OCI-LY7 (cell line): Measurements from ENCODE around the gene PMM2. TPM values are rescaled to one million over a fixed set of nuclear protein-coding genes. Genes with fewer than 3 reads are reported as not detected.

Experiments used
- BruUV-seq: library from RNA; stranded (reverse); fragments of 400-500 nt; replicated peaks from 2 replicates; lab custom pipeline; 2021; lab: Mats Ljungman, UMichigan
- CTCF ChIA-PET: fragments of 300-600 bp; sonication (Branson Sonifier 250); formaldehyde crosslinking; loops from one replicate; lab custom pipeline; 2022; ENCODE audit warnings: antibody characterized with exemption; ENCODE audit not compliant: unreplicated experiment; lab: Charles Lee
- POLR2A ChIA-PET: fragments of 300-600 bp; sonication (Branson Sonifier 250); formaldehyde crosslinking; loops from one replicate; lab custom pipeline; 2022; ENCODE audit warnings: antibody characterized with exemption; lab: Charles Lee
- DNase-seq: peaks from one replicate; pipeline ENCODE4 v3.0.0-alpha.2; 2015; ENCODE audit warnings: low spot score
- H2AFZ ChIP-seq: fragments of 200-600 bp; sonication (generic), shearing (Covaris generic); 2 replicates; pipeline ENCODE4 v1.6.1; 2014; ENCODE audit warnings: mild to moderate bottlenecking, antibody characterized with exemption, low read length, moderate library complexity
- H3K27ac ChIP-seq: fragments of 200-600 bp; sonication (generic); 2 replicates; pipeline ENCODE4 v1.5.1; 2014; ENCODE audit warnings: mixed run types, low read depth, mild to moderate bottlenecking, moderate library complexity, low read length, inconsistent platforms; ENCODE audit not compliant: poor library complexity, severe bottlenecking
- H3K36me3 ChIP-seq: fragments of 200-600 bp; sonication (generic); 2 replicates; pipeline ENCODE4 v1.6.1; 2014; ENCODE audit warnings: mild to moderate bottlenecking, antibody characterized with exemption, low read length, moderate library complexity, mixed read lengths; ENCODE audit not compliant: insufficient read depth
- H3K4me1 ChIP-seq: fragments of 200-600 bp; sonication (generic); 2 replicates; pipeline ENCODE4 v1.5.1; 2014; ENCODE audit warnings: mild to moderate bottlenecking, low read length; ENCODE audit not compliant: insufficient read depth, poor library complexity, severe bottlenecking
- H3K4me2 ChIP-seq: fragments of 200-600 bp; sonication (generic); 2 replicates; pipeline ENCODE4 v1.6.1; 2014; ENCODE audit warnings: mild to moderate bottlenecking, low read length
- H3K4me3 ChIP-seq: fragments of 200-600 bp; sonication (generic); 2 replicates; pipeline ENCODE4 v1.5.1; 2014; ENCODE audit warnings: mild to moderate bottlenecking, low read depth, low read length; ENCODE audit not compliant: poor library complexity, severe bottlenecking
- H3K79me2 ChIP-seq: fragments of 200-600 bp; sonication (generic); 2 replicates; pipeline ENCODE4 v1.6.1; 2016; ENCODE audit warnings: low read depth, mild to moderate bottlenecking, low read length, moderate library complexity, mixed read lengths; ENCODE audit not compliant: insufficient read depth
- H3K9me2 ChIP-seq: fragments of 200-600 bp; sonication (generic); 2 replicates; pipeline ENCODE4 v1.6.1; 2016; ENCODE audit warnings: mild to moderate bottlenecking, low read length, mixed read lengths; ENCODE audit not compliant: insufficient read depth
- H3K9me3 ChIP-seq: fragments of 200-600 bp; sonication (generic); 2 replicates; pipeline ENCODE4 v1.6.1; 2014; ENCODE audit warnings: mild to moderate bottlenecking, mixed run types, low read length, mixed read lengths
- H4K20me1 ChIP-seq: fragments of 200-600 bp; sonication (generic); 2 replicates; pipeline ENCODE4 v1.6.1; 2014; ENCODE audit warnings: mild to moderate bottlenecking, antibody characterized with exemption, low read length, moderate library complexity, mixed read lengths; ENCODE audit not compliant: insufficient read depth
- EZH2phosphoT487 ChIP-seq: fragments of 200-600 bp; sonication (generic); IDR thresholded peaks from 2 replicates; pipeline ENCODE4 v1.6.1; 2018; ENCODE audit warnings: low read depth, borderline replicate concordance, mild to moderate bottlenecking, mixed run types, antibody characterized with exemption, low read length, moderate library complexity, mixed read lengths
- intact Hi-C: fragments of 100-400 bp; cut with micrococcal nuclease; formaldehyde crosslinking; loops from one replicate; pipeline ENCODE4 v1.10.0; 2022; ENCODE audit not compliant: unreplicated experiment
- total RNA-seq, 2 experiments: library from RNA; depleted of rRNA in 1 of 2; stranded (reverse); fragments of >200 nt in 1 of 2; shearing (Covaris generic) in 1 of 2; gene quantifications; 2 replicates each; pipeline ENCODE4 v1.2.3, GENCODE V29; 2014 to 2022
- TF ChIP-seq, protein P1 (sequence below): fragments of 200-600 bp; sonication (generic); conservative IDR thresholded peaks from 2 replicates; pipeline ENCODE4 v1.5.1; 2014; ENCODE audit warnings: mild to moderate bottlenecking, antibody characterized with exemption, low read length, moderate library complexity, mixed read lengths

Gene PMM2
- total RNA-seq, 2 experiments from 2014 or later = 39.1 to 53.9 TPM

DNA sequence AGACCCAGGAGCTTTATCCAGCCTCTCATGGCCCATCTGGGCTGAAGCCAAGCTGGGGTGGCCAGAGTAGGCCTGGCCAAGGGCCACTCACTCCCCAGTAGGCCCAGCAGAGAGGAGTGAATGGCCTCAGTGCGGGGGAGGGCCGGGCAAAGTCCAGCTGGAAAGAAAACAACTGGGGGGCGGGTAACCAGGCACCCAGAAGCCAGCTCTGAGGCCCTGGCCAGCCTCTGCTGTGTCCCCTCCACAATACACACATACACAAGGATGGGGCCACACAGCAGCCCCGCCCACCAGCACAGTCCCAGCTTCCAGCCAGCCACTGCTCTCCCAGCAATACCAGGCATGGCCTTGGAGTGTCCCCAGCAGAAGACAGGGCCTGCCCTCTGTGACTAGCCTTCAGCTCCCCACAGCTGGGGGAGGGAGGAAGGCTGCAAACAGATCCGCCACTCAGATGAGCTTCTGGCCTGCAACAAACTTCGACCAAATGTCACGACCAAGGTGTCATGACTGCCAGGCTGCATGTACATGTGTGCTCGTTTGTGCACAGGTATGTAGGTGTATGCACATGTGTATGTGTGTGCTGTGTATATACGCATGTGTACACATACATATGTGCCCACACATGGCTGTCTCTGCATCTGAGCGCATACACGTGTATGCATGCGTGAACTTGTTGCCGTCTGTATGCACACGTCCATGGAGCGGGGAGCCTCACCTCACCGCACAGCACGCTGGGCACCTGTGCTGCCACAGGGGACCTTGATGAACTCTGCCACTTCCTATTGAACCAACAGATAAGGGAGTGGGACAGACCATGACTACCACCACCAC lies 66.2 kb downstream of the PMM2 start:
- Histone ChIP-seq H3K79me2 (peaks cover 88% of the 10 kb centered on the region), H3K9me2 (no peaks in the 10 kb centered on the region), H3K9me3 (no peaks in the 10 kb centered on the region), H3K27ac (no peak overlapping the region), H3K36me3 (peaks cover 70% of the 10 kb centered on the region), H2AFZ (no peak overlapping the region), H3K4me3 (no peak overlapping the region), H3K4me2 (no peak overlapping the region), H3K4me1 (peaks cover 40% of the 10 kb centered on the region), H4K20me1 (peaks cover 31% of the 10 kb centered on the region)
- BruUV-seq = no TSS peak
- intact Hi-C loops = no loop called here
- CTCF ChIA-PET = no interaction called here
- no peak for DNase-seq
- TF ChIP-seq EZH2phosphoT487 = no peak
- TF ChIP-seq, protein P1, sequence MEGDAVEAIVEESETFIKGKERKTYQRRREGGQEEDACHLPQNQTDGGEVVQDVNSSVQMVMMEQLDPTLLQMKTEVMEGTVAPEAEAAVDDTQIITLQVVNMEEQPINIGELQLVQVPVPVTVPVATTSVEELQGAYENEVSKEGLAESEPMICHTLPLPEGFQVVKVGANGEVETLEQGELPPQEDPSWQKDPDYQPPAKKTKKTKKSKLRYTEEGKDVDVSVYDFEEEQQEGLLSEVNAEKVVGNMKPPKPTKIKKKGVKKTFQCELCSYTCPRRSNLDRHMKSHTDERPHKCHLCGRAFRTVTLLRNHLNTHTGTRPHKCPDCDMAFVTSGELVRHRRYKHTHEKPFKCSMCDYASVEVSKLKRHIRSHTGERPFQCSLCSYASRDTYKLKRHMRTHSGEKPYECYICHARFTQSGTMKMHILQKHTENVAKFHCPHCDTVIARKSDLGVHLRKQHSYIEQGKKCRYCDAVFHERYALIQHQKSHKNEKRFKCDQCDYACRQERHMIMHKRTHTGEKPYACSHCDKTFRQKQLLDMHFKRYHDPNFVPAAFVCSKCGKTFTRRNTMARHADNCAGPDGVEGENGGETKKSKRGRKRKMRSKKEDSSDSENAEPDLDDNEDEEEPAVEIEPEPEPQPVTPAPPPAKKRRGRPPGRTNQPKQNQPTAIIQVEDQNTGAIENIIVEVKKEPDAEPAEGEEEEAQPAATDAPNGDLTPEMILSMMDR = no peak
- POLR2A ChIA-PET = interaction anchor here (1.1 kb wide), 1 partner anchor 12 kb away, joined by 5 read pairs; no protein-coding TSS in a partner anchor

DNA sequence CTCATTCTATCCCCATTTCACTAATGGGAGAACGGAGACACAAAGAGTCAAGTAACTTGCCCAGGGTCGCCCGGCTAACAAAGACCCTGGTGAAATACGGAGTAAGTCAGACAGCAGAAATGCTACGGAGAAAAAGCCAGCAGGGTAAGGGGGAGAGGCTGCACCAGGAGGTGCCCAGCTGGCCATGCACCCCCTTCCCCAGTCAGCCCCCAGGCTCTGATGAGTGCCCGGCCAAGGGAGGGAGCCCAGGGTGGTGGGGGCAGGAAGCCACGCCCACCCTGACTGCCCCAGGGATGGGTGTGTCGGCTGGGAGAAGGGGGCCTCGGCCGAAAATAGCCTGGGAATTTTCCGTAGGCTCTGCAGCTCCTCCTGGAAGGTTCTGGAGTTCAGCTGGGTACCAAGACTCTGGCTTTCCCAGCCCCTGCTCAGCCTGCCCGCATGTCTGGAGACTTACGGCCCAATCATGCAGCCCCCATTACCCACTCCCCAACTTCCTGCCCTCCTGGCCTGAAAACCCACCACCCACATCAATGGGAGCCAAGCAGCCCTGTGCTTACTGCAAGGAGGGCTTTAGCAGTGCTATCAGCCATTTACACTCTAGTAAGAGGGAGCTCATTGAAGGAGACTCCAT lies 67.0 kb downstream of the PMM2 start:
- Histone ChIP-seq H3K9me2 (no peaks in the 10 kb centered on the region), H2AFZ (no peak overlapping the region), H3K79me2 (peaks cover 85% of the 10 kb centered on the region), H3K27ac (no peak overlapping the region), H4K20me1 (peaks cover 31% of the 10 kb centered on the region), H3K9me3 (no peaks in the 10 kb centered on the region), H3K36me3 (peaks cover 62% of the 10 kb centered on the region), H3K4me3 (no peak overlapping the region), H3K4me1 (peaks cover 45% of the 10 kb centered on the region), H3K4me2 (no peak overlapping the region)
- ChIA-PET POLR2A (no interaction called here), CTCF (no interaction called here)
- BruUV-seq = no TSS peak
- intact Hi-C loops = loop anchor here (5.0 kb wide), 2 partner anchors 73 to 273 kb away; no protein-coding TSS in a partner anchor
- TF ChIP-seq EZH2phosphoT487 = no peak
- TF ChIP-seq, protein P1 = no peak
- no peak for DNase-seq
